WTC11 (cell line): ENCODE measurements around the gene MYO7B. TPM values are rescaled to one million over a fixed set of nuclear protein-coding genes. Genes with fewer than 3 reads are reported as not detected.

Source experiments
- ATAC-seq: fragments of 200-7000 bp; cut with Tn5 transposase; 2 replicates; pipeline ENCODE4 v1.10.0; 2021; ENCODE audit warnings: mild to moderate bottlenecking, moderate library complexity
- CTCF ChIA-PET: fragments of 300-600 bp; sonication (Branson Sonifier 250); formaldehyde crosslinking; loops from one replicate; lab custom pipeline; 2021; ENCODE audit warnings: antibody characterized with exemption; lab: Charles Lee
- POLR2A ChIA-PET: fragments of 350-600 bp; sonication (Branson Sonifier 250); formaldehyde crosslinking; loops from one replicate; lab custom pipeline; 2021; ENCODE audit warnings: antibody characterized with exemption; lab: Charles Lee
- DNase-seq: peaks from one replicate; pipeline ENCODE4 v3.0.0; 2021; ENCODE audit warnings: low spot score
- H3K27ac Mint-ChIP-seq: 2 replicates; pipeline ENCODE4 v1.8.0; 2021; ENCODE audit warnings: mixed read lengths
- H3K27me3 Mint-ChIP-seq: 2 replicates; pipeline ENCODE4 v1.8.0; 2021; ENCODE audit warnings: low read depth, mild to moderate bottlenecking, moderate library complexity, mixed read lengths
- H3K36me3 Mint-ChIP-seq: 2 replicates; pipeline ENCODE4 v1.8.0; 2021; ENCODE audit warnings: mixed read lengths
- H3K4me1 Mint-ChIP-seq: 2 replicates; pipeline ENCODE4 v1.8.0; 2022; ENCODE audit warnings: mixed read lengths
- H3K4me3 Mint-ChIP-seq: 2 replicates; pipeline ENCODE4 v1.8.0; 2021; ENCODE audit warnings: mild to moderate bottlenecking, moderate library complexity, mixed read lengths
- H3K9me3 Mint-ChIP-seq: 2 replicates; pipeline ENCODE4 v1.8.0; 2021; ENCODE audit warnings: mixed read lengths
- ATF6 ChIP-seq: sonication (generic); formaldehyde crosslinking; IDR thresholded peaks from 2 replicates; pipeline ENCODE4 v1.8.1; 2023; ENCODE audit warnings: mild to moderate bottlenecking, missing genetic modification reagents
- ELF4 ChIP-seq: sonication (generic); formaldehyde crosslinking; IDR thresholded peaks from 2 replicates; pipeline ENCODE4 v1.8.1; 2022; ENCODE audit warnings: low read depth, mild to moderate bottlenecking, moderate library complexity, missing genetic modification reagents
- ETV6 ChIP-seq: sonication (generic); formaldehyde crosslinking; IDR thresholded peaks from 2 replicates; pipeline ENCODE4 v1.8.1; 2022; ENCODE audit warnings: mild to moderate bottlenecking, missing genetic modification reagents
- FOXP1 ChIP-seq: sonication (generic); formaldehyde crosslinking; IDR thresholded peaks from 2 replicates; pipeline ENCODE4 v1.8.0; 2022; ENCODE audit warnings: missing genetic modification reagents, mild to moderate bottlenecking, moderate library complexity, borderline replicate concordance
- FOXP4 ChIP-seq: sonication (generic); formaldehyde crosslinking; IDR thresholded peaks from 2 replicates; pipeline ENCODE4 v1.8.0; 2022; ENCODE audit warnings: mild to moderate bottlenecking, missing genetic modification reagents
- JUN ChIP-seq: sonication (generic); formaldehyde crosslinking; IDR thresholded peaks from 2 replicates; pipeline ENCODE4 v1.8.0; 2023; ENCODE audit warnings: mild to moderate bottlenecking, missing genetic modification reagents
- NFE2L1 ChIP-seq: sonication (generic); formaldehyde crosslinking; IDR thresholded peaks from 2 replicates; pipeline ENCODE4 v1.8.1; 2023; ENCODE audit warnings: missing genetic modification reagents
- PREB ChIP-seq: sonication (generic); formaldehyde crosslinking; IDR thresholded peaks from 2 replicates; pipeline ENCODE4 v1.8.1; 2022; ENCODE audit warnings: mild to moderate bottlenecking, missing genetic modification reagents, moderate library complexity, borderline replicate concordance
- PRRX2 ChIP-seq: fragments of 250-450 bp; sonication (Bioruptor Pico); IDR thresholded peaks from 2 replicates; pipeline ENCODE4 v1.8.0; 2021; ENCODE audit warnings: mild to moderate bottlenecking
- SMAD4 ChIP-seq: sonication (generic); formaldehyde crosslinking; IDR thresholded peaks from 2 replicates; pipeline ENCODE4 v1.8.0; 2022; ENCODE audit warnings: mild to moderate bottlenecking, missing genetic modification reagents
- TEAD4 ChIP-seq: sonication (generic); formaldehyde crosslinking; IDR thresholded peaks from 2 replicates; pipeline ENCODE4 v1.8.0; 2022; ENCODE audit warnings: mild to moderate bottlenecking, missing genetic modification reagents
- ZNF138 ChIP-seq: sonication (generic); formaldehyde crosslinking; conservative IDR thresholded peaks from 2 replicates; pipeline ENCODE4 v1.8.1; 2022; ENCODE audit warnings: mild to moderate bottlenecking, moderate library complexity, missing genetic modification reagents
- ZNF219 ChIP-seq: sonication (generic); formaldehyde crosslinking; IDR thresholded peaks from 2 replicates; pipeline ENCODE4 v1.8.0; 2023; ENCODE audit warnings: missing genetic modification reagents, mild to moderate bottlenecking, borderline replicate concordance
- ZNF263 ChIP-seq: sonication (generic); formaldehyde crosslinking; IDR thresholded peaks from 2 replicates; pipeline ENCODE4 v1.8.1; 2022; ENCODE audit warnings: low read depth, mild to moderate bottlenecking, moderate library complexity, missing genetic modification reagents
- ZNF317 ChIP-seq: sonication (generic); formaldehyde crosslinking; IDR thresholded peaks from 2 replicates; pipeline ENCODE4 v1.8.1; 2023; ENCODE audit warnings: low read depth, mild to moderate bottlenecking, moderate library complexity, missing genetic modification reagents, borderline replicate concordance
- total RNA-seq: library from RNA; stranded (reverse); gene quantifications from 3 replicates; pipeline ENCODE4 v1.2.3, GENCODE V29; 2021
- TF ChIP-seq, protein P1 (sequence below): fragments of 200-600 bp; IDR thresholded peaks from 2 replicates; pipeline ENCODE4 v1.8.0; 2022; ENCODE audit warnings: antibody characterized with exemption
- TF ChIP-seq, protein P2 (sequence below): sonication (generic); formaldehyde crosslinking; IDR thresholded peaks from 2 replicates; pipeline ENCODE4 v1.8.0; 2022; ENCODE audit warnings: mild to moderate bottlenecking, missing genetic modification reagents
- TF ChIP-seq, protein P3 (sequence below): fragments of 250-450 bp; sonication (Bioruptor Pico); IDR thresholded peaks from 2 replicates; pipeline ENCODE4 v1.9.0; 2021; ENCODE audit warnings: moderate library complexity, mild to moderate bottlenecking, inconsistent platforms, borderline replicate concordance
- TF ChIP-seq, protein P4 (sequence below): sonication (generic); formaldehyde crosslinking; IDR thresholded peaks from 2 replicates; pipeline ENCODE4 v1.8.1; 2023; ENCODE audit warnings: mild to moderate bottlenecking, moderate library complexity, missing genetic modification reagents
- TF ChIP-seq, protein P5 (sequence below): sonication (generic); formaldehyde crosslinking; conservative IDR thresholded peaks from 2 replicates; pipeline ENCODE4 v1.8.1; 2022; ENCODE audit warnings: mild to moderate bottlenecking, missing genetic modification reagents
- TF ChIP-seq, protein P6 (sequence below): fragments of 250-450 bp; sonication (Bioruptor Pico); IDR thresholded peaks from 2 replicates; pipeline ENCODE4 v2.1.2; 2022; ENCODE audit warnings: mild to moderate bottlenecking, moderate library complexity

Gene MYO7B
- total RNA-seq, 1 experiment from 2014 or later, result not detected

DNA sequence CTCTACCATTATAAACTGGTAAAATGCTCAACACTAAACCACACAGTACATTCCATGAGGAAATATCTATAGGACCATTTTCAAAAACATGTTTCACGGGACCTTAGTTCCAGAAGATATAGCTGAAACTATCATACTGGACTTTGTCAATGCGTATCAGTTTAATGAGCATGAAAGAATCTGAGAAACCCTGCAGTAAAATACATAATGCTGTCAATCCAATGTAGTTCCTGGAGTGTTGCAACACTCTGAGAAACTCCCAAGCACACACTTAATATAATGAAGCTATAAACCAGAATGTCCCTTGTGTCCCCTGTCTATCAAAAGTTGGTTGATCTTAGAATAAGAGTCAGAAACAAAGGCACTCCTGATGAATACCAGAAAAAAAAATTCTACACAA is 25.4 kb upstream of the MYO7B start:
- no peak for TF ChIP-seq ATF6
- no peak for TF ChIP-seq ELF4 (CRISPR knock-in tag)
- TF ChIP-seq FOXP4 (CRISPR knock-in tag), result no peak
- TF ChIP-seq FOXP1 (CRISPR knock-in tag), result no peak
- no peak for TF ChIP-seq SMAD4 (CRISPR knock-in tag)
- TF ChIP-seq, protein P1, sequence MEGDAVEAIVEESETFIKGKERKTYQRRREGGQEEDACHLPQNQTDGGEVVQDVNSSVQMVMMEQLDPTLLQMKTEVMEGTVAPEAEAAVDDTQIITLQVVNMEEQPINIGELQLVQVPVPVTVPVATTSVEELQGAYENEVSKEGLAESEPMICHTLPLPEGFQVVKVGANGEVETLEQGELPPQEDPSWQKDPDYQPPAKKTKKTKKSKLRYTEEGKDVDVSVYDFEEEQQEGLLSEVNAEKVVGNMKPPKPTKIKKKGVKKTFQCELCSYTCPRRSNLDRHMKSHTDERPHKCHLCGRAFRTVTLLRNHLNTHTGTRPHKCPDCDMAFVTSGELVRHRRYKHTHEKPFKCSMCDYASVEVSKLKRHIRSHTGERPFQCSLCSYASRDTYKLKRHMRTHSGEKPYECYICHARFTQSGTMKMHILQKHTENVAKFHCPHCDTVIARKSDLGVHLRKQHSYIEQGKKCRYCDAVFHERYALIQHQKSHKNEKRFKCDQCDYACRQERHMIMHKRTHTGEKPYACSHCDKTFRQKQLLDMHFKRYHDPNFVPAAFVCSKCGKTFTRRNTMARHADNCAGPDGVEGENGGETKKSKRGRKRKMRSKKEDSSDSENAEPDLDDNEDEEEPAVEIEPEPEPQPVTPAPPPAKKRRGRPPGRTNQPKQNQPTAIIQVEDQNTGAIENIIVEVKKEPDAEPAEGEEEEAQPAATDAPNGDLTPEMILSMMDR, result no peak
- TF ChIP-seq, protein P2, sequence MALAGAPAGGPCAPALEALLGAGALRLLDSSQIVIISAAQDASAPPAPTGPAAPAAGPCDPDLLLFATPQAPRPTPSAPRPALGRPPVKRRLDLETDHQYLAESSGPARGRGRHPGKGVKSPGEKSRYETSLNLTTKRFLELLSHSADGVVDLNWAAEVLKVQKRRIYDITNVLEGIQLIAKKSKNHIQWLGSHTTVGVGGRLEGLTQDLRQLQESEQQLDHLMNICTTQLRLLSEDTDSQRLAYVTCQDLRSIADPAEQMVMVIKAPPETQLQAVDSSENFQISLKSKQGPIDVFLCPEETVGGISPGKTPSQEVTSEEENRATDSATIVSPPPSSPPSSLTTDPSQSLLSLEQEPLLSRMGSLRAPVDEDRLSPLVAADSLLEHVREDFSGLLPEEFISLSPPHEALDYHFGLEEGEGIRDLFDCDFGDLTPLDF, result no peak
- TF ChIP-seq, protein P3, sequence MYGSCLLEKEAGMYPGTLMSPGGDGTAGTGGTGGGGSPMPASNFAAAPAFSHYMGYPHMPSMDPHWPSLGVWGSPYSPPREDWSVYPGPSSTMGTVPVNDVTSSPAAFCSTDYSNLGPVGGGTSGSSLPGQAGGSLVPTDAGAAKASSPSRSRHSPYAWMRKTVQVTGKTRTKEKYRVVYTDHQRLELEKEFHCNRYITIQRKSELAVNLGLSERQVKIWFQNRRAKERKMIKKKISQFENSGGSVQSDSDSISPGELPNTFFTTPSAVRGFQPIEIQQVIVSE (CRISPR knock-in tag), result no peak
- TF ChIP-seq PRRX2, result no peak
- TF ChIP-seq ZNF138 (CRISPR knock-in tag), result no peak
- TF ChIP-seq, protein P4, sequence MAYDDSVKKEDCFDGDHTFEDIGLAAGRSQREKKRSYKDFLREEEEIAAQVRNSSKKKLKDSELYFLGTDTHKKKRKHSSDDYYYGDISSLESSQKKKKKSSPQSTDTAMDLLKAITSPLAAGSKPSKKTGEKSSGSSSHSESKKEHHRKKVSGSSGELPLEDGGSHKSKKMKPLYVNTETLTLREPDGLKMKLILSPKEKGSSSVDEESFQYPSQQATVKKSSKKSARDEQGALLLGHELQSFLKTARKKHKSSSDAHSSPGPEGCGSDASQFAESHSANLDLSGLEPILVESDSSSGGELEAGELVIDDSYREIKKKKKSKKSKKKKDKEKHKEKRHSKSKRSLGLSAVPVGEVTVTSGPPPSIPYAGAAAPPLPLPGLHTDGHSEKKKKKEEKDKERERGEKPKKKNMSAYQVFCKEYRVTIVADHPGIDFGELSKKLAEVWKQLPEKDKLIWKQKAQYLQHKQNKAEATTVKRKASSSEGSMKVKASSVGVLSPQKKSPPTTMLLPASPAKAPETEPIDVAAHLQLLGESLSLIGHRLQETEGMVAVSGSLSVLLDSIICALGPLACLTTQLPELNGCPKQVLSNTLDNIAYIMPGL (CRISPR knock-in tag), result no peak
- TF ChIP-seq ZNF317 (CRISPR knock-in tag), result no peak
- no peak for TF ChIP-seq ZNF263 (CRISPR knock-in tag)
- TF ChIP-seq NFE2L1 (CRISPR knock-in tag), result no peak
- peaks cover 8% of the 10 kb centered on the region for H3K36me3 Mint-ChIP-seq
- ChIA-PET POLR2A (interaction anchor here (0.9 kb wide), 1 partner anchor 191 kb away, joined by 3 read pairs; the partner anchor contains the start of gene SFT2D3), CTCF (interaction anchor here (1.3 kb wide), 1 partner anchor 313 kb away, joined by 3 read pairs; no protein-coding TSS in a partner anchor)
- ATAC-seq (no peak), DNase-seq (no peak)
- peaks cover 29% of the 10 kb centered on the region for H3K4me1 Mint-ChIP-seq
- H3K27me3 Mint-ChIP-seq, result no peaks in the 10 kb centered on the region
- no peak overlapping the region for H3K27ac Mint-ChIP-seq
- no peaks in the 10 kb centered on the region for H3K9me3 Mint-ChIP-seq
- H3K4me3 Mint-ChIP-seq, result no peak overlapping the region

DNA sequence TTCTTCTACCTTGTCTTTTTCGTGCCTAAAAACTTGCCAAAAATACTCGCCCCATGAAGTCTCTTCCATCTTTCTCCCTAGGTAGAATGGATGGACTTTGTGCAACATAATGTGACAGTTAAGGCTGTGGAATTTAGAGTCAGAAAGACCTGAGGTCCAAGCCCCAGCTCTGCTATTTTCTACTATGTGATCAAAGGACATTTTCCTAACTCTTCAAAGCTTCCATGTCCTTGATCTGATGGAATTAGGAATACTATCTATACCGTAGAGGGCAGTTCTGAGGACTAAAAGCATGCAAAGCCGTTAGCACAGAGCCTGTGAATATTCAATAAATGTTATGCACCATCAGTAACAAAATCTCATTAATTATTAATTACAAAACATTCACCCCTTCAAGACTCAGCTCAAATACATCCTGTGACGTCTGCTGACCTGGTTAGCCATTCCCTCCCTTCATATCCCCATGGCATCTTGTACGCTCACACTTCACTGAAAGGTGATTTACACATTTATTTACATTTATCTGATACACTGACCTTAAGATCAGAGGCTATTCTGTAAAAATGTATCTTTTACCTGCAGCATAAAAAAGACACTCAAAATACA is 24.3 kb upstream of the MYO7B start:
- H3K27ac Mint-ChIP-seq, result peak overlapping the region; percentile 28; the same call in 1 of the 2 replicates
- no peak overlapping the region for H3K4me3 Mint-ChIP-seq
- no peak for TF ChIP-seq ETV6
- TF ChIP-seq, protein P5, sequence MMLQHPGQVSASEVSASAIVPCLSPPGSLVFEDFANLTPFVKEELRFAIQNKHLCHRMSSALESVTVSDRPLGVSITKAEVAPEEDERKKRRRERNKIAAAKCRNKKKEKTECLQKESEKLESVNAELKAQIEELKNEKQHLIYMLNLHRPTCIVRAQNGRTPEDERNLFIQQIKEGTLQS (CRISPR knock-in tag), result no peak
- TF ChIP-seq TEAD4 (CRISPR knock-in tag), result no peak
- TF ChIP-seq PREB (CRISPR knock-in tag), result no peak
- TF ChIP-seq, protein P6, sequence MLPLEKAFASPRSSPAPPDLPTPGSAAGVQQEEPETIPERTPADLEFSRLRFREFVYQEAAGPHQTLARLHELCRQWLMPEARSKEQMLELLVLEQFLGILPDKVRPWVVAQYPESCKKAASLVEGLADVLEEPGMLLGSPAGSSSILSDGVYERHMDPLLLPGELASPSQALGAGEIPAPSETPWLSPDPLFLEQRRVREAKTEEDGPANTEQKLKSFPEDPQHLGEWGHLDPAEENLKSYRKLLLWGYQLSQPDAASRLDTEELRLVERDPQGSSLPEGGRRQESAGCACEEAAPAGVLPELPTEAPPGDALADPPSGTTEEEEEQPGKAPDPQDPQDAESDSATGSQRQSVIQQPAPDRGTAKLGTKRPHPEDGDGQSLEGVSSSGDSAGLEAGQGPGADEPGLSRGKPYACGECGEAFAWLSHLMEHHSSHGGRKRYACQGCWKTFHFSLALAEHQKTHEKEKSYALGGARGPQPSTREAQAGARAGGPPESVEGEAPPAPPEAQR (CRISPR knock-in tag), result no peak
- TF ChIP-seq ZNF219, result no peak
- no peak for TF ChIP-seq JUN (CRISPR knock-in tag)
- H3K4me1 Mint-ChIP-seq, result peaks cover 40% of the 10 kb centered on the region
- no peaks in the 10 kb centered on the region for H3K9me3 Mint-ChIP-seq
- peaks cover 6% of the 10 kb centered on the region for H3K36me3 Mint-ChIP-seq
- DNase-seq, result no peak
- H3K27me3 Mint-ChIP-seq, result no peaks in the 10 kb centered on the region
- POLR2A ChIA-PET, result no interaction called here
- ATAC-seq, result no peak
- CTCF ChIA-PET, result interaction anchor here (1.3 kb wide), 1 partner anchor 314 kb away, joined by 3 read pairs; no protein-coding TSS in a partner anchor
